ENCODE measurements around the gene HSPA9. TPM values are rescaled to one million over a fixed set of nuclear protein-coding genes. Genes with fewer than 3 reads are reported as not detected.

Gene HSPA9
- total RNA-seq, 1 experiment from 2014 or later, result 414 TPM

DNA sequence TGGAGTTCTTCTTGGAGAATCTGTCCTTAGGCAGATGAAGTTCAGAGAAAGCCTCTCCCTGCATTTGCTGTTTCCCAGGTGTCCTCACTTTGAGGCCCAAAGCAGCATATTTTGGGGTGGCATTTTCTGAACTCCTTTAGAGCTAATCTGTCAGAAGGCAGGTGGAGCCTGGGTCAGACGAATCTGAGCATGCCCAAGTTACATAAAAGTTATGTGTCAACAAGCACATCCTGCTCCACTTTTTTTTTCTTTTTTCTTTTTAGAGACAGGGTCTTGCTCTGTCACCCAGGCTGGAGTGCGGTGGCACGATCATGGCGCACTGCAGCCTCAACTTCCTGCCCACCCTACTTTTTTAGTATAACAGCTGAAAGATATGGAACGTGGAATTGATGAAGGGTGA is 41.3 kb upstream of the HSPA9 start (continued):
- TF ChIP-seq, protein P1, sequence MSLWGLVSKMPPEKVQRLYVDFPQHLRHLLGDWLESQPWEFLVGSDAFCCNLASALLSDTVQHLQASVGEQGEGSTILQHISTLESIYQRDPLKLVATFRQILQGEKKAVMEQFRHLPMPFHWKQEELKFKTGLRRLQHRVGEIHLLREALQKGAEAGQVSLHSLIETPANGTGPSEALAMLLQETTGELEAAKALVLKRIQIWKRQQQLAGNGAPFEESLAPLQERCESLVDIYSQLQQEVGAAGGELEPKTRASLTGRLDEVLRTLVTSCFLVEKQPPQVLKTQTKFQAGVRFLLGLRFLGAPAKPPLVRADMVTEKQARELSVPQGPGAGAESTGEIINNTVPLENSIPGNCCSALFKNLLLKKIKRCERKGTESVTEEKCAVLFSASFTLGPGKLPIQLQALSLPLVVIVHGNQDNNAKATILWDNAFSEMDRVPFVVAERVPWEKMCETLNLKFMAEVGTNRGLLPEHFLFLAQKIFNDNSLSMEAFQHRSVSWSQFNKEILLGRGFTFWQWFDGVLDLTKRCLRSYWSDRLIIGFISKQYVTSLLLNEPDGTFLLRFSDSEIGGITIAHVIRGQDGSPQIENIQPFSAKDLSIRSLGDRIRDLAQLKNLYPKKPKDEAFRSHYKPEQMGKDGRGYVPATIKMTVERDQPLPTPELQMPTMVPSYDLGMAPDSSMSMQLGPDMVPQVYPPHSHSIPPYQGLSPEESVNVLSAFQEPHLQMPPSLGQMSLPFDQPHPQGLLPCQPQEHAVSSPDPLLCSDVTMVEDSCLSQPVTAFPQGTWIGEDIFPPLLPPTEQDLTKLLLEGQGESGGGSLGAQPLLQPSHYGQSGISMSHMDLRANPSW (CRISPR knock-in tag; conservative IDR thresholded peaks at IDR 0.05; ENCODE audit: low read depth), result no peak
- TF ChIP-seq EMX1 (CRISPR knock-in tag; IDR thresholded peaks at IDR 0.05), result no peak

DNA sequence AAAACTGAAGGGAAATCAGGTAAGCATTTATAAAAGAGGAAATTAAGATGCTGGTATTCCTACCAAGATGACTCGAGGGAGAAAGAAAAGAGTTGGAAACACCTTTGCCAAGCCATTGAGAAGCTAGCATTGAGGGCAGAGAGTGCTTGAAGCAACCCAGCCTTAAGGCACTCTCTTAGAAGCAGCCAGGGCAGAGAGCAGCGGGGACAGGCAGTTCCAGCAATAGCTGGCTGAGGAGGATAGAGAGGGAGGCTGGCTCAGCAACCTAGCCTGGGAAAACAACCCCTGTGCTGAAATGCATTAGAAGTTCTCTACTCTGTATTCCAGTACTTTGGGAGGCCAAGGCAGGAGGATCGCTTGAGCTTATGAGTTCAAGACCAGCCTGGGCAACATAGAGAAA is 40.3 kb upstream of the HSPA9 start:
- Mint-ChIP-seq H3K36me3 (no peaks in the 10 kb centered on the region), H3K27ac (no peak overlapping the region)
- TF ChIP-seq, protein P2, sequence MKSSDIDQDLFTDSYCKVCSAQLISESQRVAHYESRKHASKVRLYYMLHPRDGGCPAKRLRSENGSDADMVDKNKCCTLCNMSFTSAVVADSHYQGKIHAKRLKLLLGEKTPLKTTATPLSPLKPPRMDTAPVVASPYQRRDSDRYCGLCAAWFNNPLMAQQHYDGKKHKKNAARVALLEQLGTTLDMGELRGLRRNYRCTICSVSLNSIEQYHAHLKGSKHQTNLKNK (CRISPR knock-in tag; IDR thresholded peaks at IDR 0.05), result no peak
- TF ChIP-seq CREM (CRISPR knock-in tag; IDR thresholded peaks at IDR 0.05) (no peak), TEAD4 (CRISPR knock-in tag; IDR thresholded peaks at IDR 0.05) (no peak), NR1H2 (CRISPR knock-in tag; IDR thresholded peaks at IDR 0.05) (no peak), ZNF138 (CRISPR knock-in tag; conservative IDR thresholded peaks at IDR 0.05) (no peak), ATF1 (CRISPR knock-in tag; IDR thresholded peaks at IDR 0.05) (no peak), ZNF423 (CRISPR knock-in tag; IDR thresholded peaks at IDR 0.05) (no peak), ZNF396 (CRISPR knock-in tag; IDR thresholded peaks at IDR 0.05; ENCODE audit: borderline replicate concordance) (no peak), ZNF263 (CRISPR knock-in tag; IDR thresholded peaks at IDR 0.05; ENCODE audit: low read depth) (no peak)
- TF ChIP-seq, protein P3, sequence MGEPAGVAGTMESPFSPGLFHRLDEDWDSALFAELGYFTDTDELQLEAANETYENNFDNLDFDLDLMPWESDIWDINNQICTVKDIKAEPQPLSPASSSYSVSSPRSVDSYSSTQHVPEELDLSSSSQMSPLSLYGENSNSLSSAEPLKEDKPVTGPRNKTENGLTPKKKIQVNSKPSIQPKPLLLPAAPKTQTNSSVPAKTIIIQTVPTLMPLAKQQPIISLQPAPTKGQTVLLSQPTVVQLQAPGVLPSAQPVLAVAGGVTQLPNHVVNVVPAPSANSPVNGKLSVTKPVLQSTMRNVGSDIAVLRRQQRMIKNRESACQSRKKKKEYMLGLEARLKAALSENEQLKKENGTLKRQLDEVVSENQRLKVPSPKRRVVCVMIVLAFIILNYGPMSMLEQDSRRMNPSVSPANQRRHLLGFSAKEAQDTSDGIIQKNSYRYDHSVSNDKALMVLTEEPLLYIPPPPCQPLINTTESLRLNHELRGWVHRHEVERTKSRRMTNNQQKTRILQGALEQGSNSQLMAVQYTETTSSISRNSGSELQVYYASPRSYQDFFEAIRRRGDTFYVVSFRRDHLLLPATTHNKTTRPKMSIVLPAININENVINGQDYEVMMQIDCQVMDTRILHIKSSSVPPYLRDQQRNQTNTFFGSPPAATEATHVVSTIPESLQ (CRISPR knock-in tag; IDR thresholded peaks at IDR 0.05), result no peak
- TF ChIP-seq, protein P4, sequence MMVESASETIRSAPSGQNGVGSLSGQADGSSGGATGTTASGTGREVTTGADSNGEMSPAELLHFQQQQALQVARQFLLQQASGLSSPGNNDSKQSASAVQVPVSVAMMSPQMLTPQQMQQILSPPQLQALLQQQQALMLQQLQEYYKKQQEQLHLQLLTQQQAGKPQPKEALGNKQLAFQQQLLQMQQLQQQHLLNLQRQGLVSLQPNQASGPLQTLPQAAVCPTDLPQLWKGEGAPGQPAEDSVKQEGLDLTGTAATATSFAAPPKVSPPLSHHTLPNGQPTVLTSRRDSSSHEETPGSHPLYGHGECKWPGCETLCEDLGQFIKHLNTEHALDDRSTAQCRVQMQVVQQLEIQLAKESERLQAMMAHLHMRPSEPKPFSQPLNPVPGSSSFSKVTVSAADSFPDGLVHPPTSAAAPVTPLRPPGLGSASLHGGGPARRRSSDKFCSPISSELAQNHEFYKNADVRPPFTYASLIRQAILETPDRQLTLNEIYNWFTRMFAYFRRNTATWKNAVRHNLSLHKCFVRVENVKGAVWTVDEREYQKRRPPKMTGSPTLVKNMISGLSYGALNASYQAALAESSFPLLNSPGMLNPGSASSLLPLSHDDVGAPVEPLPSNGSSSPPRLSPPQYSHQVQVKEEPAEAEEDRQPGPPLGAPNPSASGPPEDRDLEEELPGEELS (CRISPR knock-in tag; IDR thresholded peaks at IDR 0.05), result no peak
- TF ChIP-seq, protein P5, sequence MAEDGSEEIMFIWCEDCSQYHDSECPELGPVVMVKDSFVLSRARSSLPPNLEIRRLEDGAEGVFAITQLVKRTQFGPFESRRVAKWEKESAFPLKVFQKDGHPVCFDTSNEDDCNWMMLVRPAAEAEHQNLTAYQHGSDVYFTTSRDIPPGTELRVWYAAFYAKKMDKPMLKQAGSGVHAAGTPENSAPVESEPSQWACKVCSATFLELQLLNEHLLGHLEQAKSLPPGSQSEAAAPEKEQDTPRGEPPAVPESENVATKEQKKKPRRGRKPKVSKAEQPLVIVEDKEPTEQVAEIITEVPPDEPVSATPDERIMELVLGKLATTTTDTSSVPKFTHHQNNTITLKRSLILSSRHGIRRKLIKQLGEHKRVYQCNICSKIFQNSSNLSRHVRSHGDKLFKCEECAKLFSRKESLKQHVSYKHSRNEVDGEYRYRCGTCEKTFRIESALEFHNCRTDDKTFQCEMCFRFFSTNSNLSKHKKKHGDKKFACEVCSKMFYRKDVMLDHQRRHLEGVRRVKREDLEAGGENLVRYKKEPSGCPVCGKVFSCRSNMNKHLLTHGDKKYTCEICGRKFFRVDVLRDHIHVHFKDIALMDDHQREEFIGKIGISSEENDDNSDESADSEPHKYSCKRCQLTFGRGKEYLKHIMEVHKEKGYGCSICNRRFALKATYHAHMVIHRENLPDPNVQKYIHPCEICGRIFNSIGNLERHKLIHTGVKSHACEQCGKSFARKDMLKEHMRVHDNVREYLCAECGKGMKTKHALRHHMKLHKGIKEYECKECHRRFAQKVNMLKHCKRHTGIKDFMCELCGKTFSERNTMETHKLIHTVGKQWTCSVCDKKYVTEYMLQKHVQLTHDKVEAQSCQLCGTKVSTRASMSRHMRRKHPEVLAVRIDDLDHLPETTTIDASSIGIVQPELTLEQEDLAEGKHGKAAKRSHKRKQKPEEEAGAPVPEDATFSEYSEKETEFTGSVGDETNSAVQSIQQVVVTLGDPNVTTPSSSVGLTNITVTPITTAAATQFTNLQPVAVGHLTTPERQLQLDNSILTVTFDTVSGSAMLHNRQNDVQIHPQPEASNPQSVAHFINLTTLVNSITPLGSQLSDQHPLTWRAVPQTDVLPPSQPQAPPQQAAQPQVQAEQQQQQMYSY (CRISPR knock-in tag; IDR thresholded peaks at IDR 0.05), result no peak
- TF ChIP-seq, protein P6, sequence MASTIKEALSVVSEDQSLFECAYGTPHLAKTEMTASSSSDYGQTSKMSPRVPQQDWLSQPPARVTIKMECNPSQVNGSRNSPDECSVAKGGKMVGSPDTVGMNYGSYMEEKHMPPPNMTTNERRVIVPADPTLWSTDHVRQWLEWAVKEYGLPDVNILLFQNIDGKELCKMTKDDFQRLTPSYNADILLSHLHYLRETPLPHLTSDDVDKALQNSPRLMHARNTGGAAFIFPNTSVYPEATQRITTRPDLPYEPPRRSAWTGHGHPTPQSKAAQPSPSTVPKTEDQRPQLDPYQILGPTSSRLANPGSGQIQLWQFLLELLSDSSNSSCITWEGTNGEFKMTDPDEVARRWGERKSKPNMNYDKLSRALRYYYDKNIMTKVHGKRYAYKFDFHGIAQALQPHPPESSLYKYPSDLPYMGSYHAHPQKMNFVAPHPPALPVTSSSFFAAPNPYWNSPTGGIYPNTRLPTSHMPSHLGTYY (CRISPR knock-in tag; IDR thresholded peaks at IDR 0.05), result no peak
- TF ChIP-seq, protein P7, sequence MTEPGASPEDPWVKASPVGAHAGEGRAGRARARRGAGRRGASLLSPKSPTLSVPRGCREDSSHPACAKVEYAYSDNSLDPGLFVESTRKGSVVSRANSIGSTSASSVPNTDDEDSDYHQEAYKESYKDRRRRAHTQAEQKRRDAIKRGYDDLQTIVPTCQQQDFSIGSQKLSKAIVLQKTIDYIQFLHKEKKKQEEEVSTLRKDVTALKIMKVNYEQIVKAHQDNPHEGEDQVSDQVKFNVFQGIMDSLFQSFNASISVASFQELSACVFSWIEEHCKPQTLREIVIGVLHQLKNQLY (CRISPR knock-in tag; IDR thresholded peaks at IDR 0.05), result no peak
- TF ChIP-seq, protein P8, sequence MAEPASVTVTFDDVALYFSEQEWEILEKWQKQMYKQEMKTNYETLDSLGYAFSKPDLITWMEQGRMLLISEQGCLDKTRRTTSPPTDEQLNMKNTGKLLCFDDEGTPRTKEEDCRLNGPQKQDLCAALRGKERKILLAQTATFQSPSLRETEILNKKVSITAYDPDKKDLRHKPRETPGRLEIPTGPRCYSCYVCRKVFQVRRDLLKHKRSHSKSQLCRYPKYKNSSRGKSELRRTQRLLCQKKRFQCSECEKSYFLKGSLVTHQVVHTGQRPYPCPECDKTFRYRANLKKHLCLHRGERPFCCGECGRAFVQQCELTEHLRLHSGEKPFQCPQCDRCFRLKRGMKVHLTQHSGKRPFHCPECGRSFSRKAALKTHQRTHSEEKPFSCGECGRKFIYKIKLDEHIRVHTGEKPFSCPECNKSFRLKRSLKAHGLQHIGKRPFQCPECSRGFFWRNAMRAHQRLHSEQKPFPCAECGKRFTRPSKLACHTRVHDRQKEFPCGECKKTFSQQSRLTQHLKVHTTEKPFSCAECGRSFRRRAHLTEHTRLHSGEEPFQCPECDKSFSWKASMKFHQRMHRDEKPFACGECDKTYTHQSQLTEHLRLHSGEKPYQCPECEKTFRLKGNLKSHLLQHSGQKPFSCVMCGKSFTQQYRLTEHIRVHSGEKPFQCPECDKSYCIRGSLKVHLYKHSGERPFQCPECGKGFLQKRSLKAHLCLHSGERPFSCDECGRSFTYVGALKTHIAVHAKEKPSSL (CRISPR knock-in tag; conservative IDR thresholded peaks at IDR 0.05), result no peak

More for the DNA sequence above, 40.3 kb upstream of the HSPA9 start:
- Mint-ChIP-seq H3K27me3 (ENCODE audit: low read depth) (no peaks in the 10 kb centered on the region), H3K4me1 (peaks cover 10% of the 10 kb centered on the region), H3K9me3 (no peaks in the 10 kb centered on the region), H3K4me3 (no peak overlapping the region)
- no peak for ATAC-seq
- no peak for DNase-seq (ENCODE audit: low spot score)
- POLR2A ChIA-PET, result interaction anchor here (0.6 to 1.3 kb wide), 2 partner anchors 32 to 40 kb away, joined by 3 read pairs; partner anchors contain the start of gene HSPA9
- CTCF ChIA-PET, result interaction anchor here (0.6 to 2.0 kb wide), 3 partner anchors 36 to 111 kb away, joined by 3 to 11 read pairs (median 3); no protein-coding TSS in a partner anchor

Data from WTC11 (cell line).